PC-3 (cell line): Measurements from ENCODE around the gene HOXC10. TPM values are rescaled to one million over a fixed set of nuclear protein-coding genes. Genes with fewer than 3 reads are reported as not detected.

Experiments used
- ATAC-seq: fragments of 200-7000 bp; cut with Tn5 transposase; 2 replicates; pipeline ENCODE4 v1.9.1; 2020; ENCODE audit warnings: mild to moderate bottlenecking, moderate library complexity
- BruUV-seq: library from RNA; stranded (reverse); fragments of 400-500 nt; replicated peaks from 2 replicates; lab custom pipeline; 2021; lab: Mats Ljungman, UMichigan
- CTCF ChIA-PET: fragments of 300-600 bp; sonication (Branson Sonifier 250); formaldehyde crosslinking; loops from one replicate; lab custom pipeline; 2022; ENCODE audit warnings: antibody characterized with exemption; lab: Charles Lee
- POLR2A ChIA-PET: fragments of 300-600 bp; sonication (Branson Sonifier 250); formaldehyde crosslinking; loops from one replicate; lab custom pipeline; 2022; ENCODE audit warnings: antibody characterized with exemption; ENCODE audit not compliant: unreplicated experiment; lab: Charles Lee
- DNase-seq: peaks from one replicate; pipeline ENCODE4 v3.0.0-alpha.2; 2015
- H2AFZ ChIP-seq: fragments of 300-600 bp; sonication (generic); 2 replicates; pipeline ENCODE4 v1.6.0; 2016; ENCODE audit warnings: antibody characterized with exemption, low read length
- H3F3A ChIP-seq: fragments of 300-600 bp; sonication (generic); one replicate; pipeline ENCODE4 v1.6.0; 2017; ENCODE audit warnings: antibody characterized with exemption, low read length, control low read depth, mild to moderate bottlenecking; ENCODE audit not compliant: unreplicated experiment
- H3K27ac ChIP-seq: fragments of 300-600 bp; sonication (generic); 2 replicates; pipeline ENCODE4 v1.5.1; 2016; ENCODE audit warnings: mild to moderate bottlenecking, low read length
- H3K27me3 ChIP-seq: fragments of 300-600 bp; sonication (generic); 2 replicates; pipeline ENCODE4 v1.6.1; 2016; ENCODE audit warnings: low read length, mixed read lengths
- H3K36me3 ChIP-seq: fragments of 300-600 bp; sonication (generic); 2 replicates; pipeline ENCODE4 v1.6.1; 2016; ENCODE audit warnings: low read depth, mixed run types, low read length, mixed read lengths
- H3K4me1 ChIP-seq: fragments of 300-600 bp; sonication (generic); 2 replicates; pipeline ENCODE4 v1.5.1; 2016; ENCODE audit warnings: low read length; ENCODE audit not compliant: insufficient read depth
- H3K4me2 ChIP-seq: fragments of 300-600 bp; sonication (generic); 2 replicates; pipeline ENCODE4 v1.6.0; 2016; ENCODE audit warnings: low read length
- H3K4me3 ChIP-seq: fragments of 300-600 bp; sonication (generic); 2 replicates; pipeline ENCODE4 v1.5.1; 2016; ENCODE audit warnings: mild to moderate bottlenecking, low read length, mixed read lengths
- H3K79me2 ChIP-seq: fragments of 300-600 bp; sonication (generic); 2 replicates; pipeline ENCODE4 v1.6.1; 2017; ENCODE audit warnings: low read length, mixed read lengths
- H3K9ac ChIP-seq: fragments of 300-600 bp; sonication (generic); 2 replicates; pipeline ENCODE4 v1.6.0; 2016; ENCODE audit warnings: mild to moderate bottlenecking, low read length
- H3K9me2 ChIP-seq: fragments of 300-600 bp; sonication (generic); replicated peaks from 2 replicates; pipeline ENCODE4 v1.6.1; 2016; ENCODE audit warnings: mixed run types, low read length, mixed read lengths
- H3K9me3 ChIP-seq: fragments of 300-600 bp; sonication (generic); 2 replicates; pipeline ENCODE4 v1.6.1; 2016; ENCODE audit warnings: low read length, mixed read lengths
- H4K20me1 ChIP-seq: fragments of 300-600 bp; sonication (generic); 2 replicates; pipeline ENCODE4 v1.6.1; 2016; ENCODE audit warnings: low read length, mixed read lengths
- EZH2 ChIP-seq: fragments of 300-600 bp; sonication (generic); IDR thresholded peaks from one replicate; pipeline ENCODE4 v1.6.1; 2017; ENCODE audit warnings: antibody characterized with exemption, mild to moderate bottlenecking, low read length; ENCODE audit not compliant: unreplicated experiment
- EZH2phosphoT487 ChIP-seq: fragments of 300-600 bp; sonication (generic); IDR thresholded peaks from 2 replicates; pipeline ENCODE4 v1.6.1; 2018; ENCODE audit warnings: mild to moderate bottlenecking, antibody characterized with exemption, low read length, borderline replicate concordance
- intact Hi-C: fragments of 100-400 bp; cut with micrococcal nuclease; formaldehyde crosslinking; loops from 2 replicates; pipeline ENCODE4 v1.9.0; 2023
- total RNA-seq: library from RNA; depleted of rRNA; stranded (reverse); fragments of >200 nt; gene quantifications from 2 replicates; pipeline ENCODE4 v1.2.3, GENCODE V29; 2014
- TF ChIP-seq, protein P1 (sequence below): fragments of 300-600 bp; sonication (generic); conservative IDR thresholded peaks from 2 replicates; pipeline ENCODE4 v1.5.1; 2017; ENCODE audit warnings: antibody characterized with exemption, low read depth, mild to moderate bottlenecking, low read length

HOXC10 gene
- total RNA-seq, 1 experiment from 2014 or later, result 0.69 TPM

DNA sequence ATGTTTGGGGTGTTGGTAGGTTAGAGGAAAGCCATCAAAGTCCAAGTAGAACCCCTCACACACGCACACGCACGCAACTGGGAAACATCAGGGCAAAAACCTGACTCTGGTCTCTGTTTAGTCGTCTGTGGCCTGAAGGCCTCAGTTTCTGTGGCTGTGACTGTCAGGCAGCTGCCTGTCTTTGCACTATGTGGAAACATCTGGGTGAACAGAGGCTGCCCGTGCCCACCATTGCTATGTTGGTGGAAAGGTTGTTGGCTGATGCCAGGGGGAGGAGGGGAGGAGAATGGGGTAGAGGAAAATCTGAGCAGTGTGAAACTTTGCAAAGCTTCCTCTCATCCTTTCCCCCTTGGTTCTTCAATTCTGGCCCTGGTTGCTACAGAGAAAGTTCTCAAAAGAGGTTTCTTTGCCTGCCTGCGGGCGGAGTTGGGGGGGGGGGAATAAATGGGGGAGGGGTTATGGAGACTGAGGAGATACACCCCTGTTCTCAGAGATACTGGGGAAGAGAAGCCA, 7.5 kb downstream of the HOXC10 start:
- Histone ChIP-seq H3K27ac (no peak overlapping the region), H3K9me3 (no peaks in the 10 kb centered on the region), H3K4me1 (peaks cover 51% of the 10 kb centered on the region), H3K4me3 (no peak overlapping the region), H4K20me1 (no peaks in the 10 kb centered on the region), H3K27me3 (no peaks in the 10 kb centered on the region), H3F3A (no peaks in the 10 kb centered on the region), H2AFZ (no peak overlapping the region), H3K9ac (no peak overlapping the region), H3K9me2 (no peaks in the 10 kb centered on the region), H3K79me2 (peaks cover 68% of the 10 kb centered on the region), H3K36me3 (no peaks in the 10 kb centered on the region), H3K4me2 (peak overlapping the region; percentile 96)
- TF ChIP-seq, protein P1, sequence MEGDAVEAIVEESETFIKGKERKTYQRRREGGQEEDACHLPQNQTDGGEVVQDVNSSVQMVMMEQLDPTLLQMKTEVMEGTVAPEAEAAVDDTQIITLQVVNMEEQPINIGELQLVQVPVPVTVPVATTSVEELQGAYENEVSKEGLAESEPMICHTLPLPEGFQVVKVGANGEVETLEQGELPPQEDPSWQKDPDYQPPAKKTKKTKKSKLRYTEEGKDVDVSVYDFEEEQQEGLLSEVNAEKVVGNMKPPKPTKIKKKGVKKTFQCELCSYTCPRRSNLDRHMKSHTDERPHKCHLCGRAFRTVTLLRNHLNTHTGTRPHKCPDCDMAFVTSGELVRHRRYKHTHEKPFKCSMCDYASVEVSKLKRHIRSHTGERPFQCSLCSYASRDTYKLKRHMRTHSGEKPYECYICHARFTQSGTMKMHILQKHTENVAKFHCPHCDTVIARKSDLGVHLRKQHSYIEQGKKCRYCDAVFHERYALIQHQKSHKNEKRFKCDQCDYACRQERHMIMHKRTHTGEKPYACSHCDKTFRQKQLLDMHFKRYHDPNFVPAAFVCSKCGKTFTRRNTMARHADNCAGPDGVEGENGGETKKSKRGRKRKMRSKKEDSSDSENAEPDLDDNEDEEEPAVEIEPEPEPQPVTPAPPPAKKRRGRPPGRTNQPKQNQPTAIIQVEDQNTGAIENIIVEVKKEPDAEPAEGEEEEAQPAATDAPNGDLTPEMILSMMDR, result no peak
- no peak for TF ChIP-seq EZH2phosphoT487
- no peak for TF ChIP-seq EZH2
- no TSS peak for BruUV-seq
- intact Hi-C loops, result no loop called here
- ATAC-seq (no peak), DNase-seq (no peak)
- POLR2A ChIA-PET, result no interaction called here
- CTCF ChIA-PET, result interaction anchor here (0.5 kb wide), 1 partner anchor 207 kb away, joined by 4 read pairs; no protein-coding TSS in a partner anchor

DNA sequence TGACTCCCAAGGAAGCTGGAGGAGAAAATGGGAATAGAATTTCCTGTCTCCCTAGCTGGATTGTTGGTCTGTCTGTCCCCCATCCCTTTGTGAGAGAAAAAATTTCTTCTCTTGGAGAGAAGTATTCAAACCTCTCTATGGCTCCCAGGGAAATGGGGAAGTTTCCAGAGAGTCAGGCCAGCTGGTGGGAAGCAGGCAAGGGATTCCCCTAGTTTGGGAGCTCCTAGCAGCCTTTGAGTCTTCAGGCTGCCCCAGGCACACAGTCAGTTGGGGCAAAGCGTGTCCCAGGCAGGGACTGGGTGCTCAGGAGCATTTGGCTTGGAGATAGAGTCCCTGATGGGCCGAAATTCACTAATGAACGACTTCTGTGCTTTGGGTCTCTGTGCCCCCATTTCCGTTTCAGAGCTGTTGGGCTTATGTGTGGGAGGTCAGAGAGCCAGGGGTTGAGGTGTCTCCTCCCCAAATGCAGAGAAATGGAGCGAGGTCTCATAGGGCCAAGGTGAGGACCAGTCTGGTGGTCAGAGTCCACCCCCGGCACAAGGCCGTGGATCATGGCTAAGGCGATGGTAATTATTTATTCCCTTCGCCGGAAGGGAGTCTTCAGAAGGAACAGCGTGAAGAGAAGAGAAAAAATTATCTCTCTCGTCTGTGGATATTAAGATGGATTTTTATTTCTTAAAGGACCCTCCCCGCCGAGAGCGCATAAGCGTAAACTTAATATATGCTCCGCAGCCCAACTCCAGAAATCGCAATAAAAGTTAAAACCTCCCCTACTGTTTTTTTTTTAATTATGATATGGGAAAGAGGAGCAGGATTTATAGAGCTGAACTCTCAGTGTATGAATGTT, 8.4 kb downstream of the HOXC10 start:
- intact Hi-C loops, result no loop called here
- Histone ChIP-seq H3K27me3 (no peaks in the 10 kb centered on the region), H3F3A (no peaks in the 10 kb centered on the region), H3K4me3 (no peak overlapping the region), H3K27ac (no peak overlapping the region), H3K79me2 (peaks cover 77% of the 10 kb centered on the region), H3K4me2 (no peak overlapping the region), H2AFZ (no peak overlapping the region), H3K36me3 (no peaks in the 10 kb centered on the region), H3K4me1 (peaks cover 49% of the 10 kb centered on the region), H3K9ac (no peak overlapping the region), H4K20me1 (no peaks in the 10 kb centered on the region), H3K9me3 (no peaks in the 10 kb centered on the region), H3K9me2 (no peaks in the 10 kb centered on the region)
- ChIA-PET POLR2A (no interaction called here), CTCF (interaction anchor here (0.5 kb wide), 1 partner anchor 208 kb away, joined by 4 read pairs; no protein-coding TSS in a partner anchor)
- TF ChIP-seq EZH2, result no peak
- TF ChIP-seq EZH2phosphoT487, result no peak
- TF ChIP-seq, protein P1, result no peak
- no peak for ATAC-seq
- DNase-seq, result no peak
- no TSS peak for BruUV-seq

DNA sequence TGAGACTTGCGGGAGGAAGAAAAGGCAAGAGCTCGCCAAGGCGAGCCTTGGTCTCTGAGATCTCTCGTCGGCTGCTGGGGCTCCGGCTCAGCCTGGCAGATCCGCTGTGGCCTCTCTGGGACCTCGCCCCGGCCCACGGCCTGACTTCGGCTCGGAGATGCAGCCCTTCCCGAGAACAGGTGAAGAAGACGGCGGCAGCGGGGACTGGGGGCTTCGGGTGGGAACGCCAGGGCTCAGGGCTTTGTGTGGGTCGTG, 9.0 kb downstream of the HOXC10 start:
- Histone ChIP-seq H3K4me1 (peaks cover 47% of the 10 kb centered on the region), H3K9ac (no peak overlapping the region), H3F3A (no peaks in the 10 kb centered on the region), H4K20me1 (no peaks in the 10 kb centered on the region), H3K36me3 (no peaks in the 10 kb centered on the region), H3K4me3 (no peak overlapping the region), H3K9me2 (no peaks in the 10 kb centered on the region), H3K27ac (no peak overlapping the region), H2AFZ (no peak overlapping the region), H3K9me3 (no peaks in the 10 kb centered on the region), H3K79me2 (peaks cover 78% of the 10 kb centered on the region), H3K4me2 (no peak overlapping the region), H3K27me3 (no peaks in the 10 kb centered on the region)
- TF ChIP-seq, protein P1, result no peak
- TF ChIP-seq EZH2phosphoT487, result no peak
- no peak for TF ChIP-seq EZH2
- POLR2A ChIA-PET, result no interaction called here
- CTCF ChIA-PET, result no interaction called here
- BruUV-seq, result no TSS peak
- DNase-seq (no peak), ATAC-seq (no peak)
- intact Hi-C loops, result no loop called here
